ENCODE measurements around the gene GRIP1. TPM values are rescaled to one million over a fixed set of nuclear protein-coding genes. Genes with fewer than 3 reads are reported as not detected.

The GRIP1 gene
- total and polyA plus RNA-seq, 2 donors (not counting 3 experiments of a cell fraction or from before 2014, with no cell fraction given): 0.04 to 0.69 TPM

- no peaks in the 10 kb centered on the region for H3K79me2 ChIP-seq (ENCODE audit: control insufficient read depth, insufficient read depth, low read length)
- no peaks in the 10 kb centered on the region for H3K36me3 ChIP-seq (ENCODE audit: control insufficient read depth in 2 of 2, extremely low read depth in 1 of 2, insufficient read depth in 2 of 2, low read length in 2 of 2)
- H3K4me1 ChIP-seq (ENCODE audit: control insufficient read depth, extremely low read depth, insufficient read depth, low read length): no peaks in the 10 kb centered on the region
- intact Hi-C loops (cut with micrococcal nuclease) (no loop called here), dilution Hi-C loops (cut with MboI; ENCODE audit: extremely low pct_ligation_motif_present, low sequenced_read_pairs) (no loop called here)
- no TSS peak for BruUV-seq (replicated peaks)
- H3K9me1 ChIP-seq (replicated peaks; ENCODE audit: control insufficient read depth, extremely low read depth, insufficient read depth, low read length): no peaks in the 10 kb centered on the region
- FAIRE-seq (no peak), DNase-seq (ENCODE audit: low read depth, low spot score) (no peak)
- TF ChIP-seq POLR2AphosphoS5 (IDR thresholded peaks at IDR 0.05; ENCODE audit: insufficient read depth, low read depth, low read length): no peak
- TF ChIP-seq FOS (IDR thresholded peaks at IDR 0.05; ENCODE audit: borderline replicate concordance, insufficient read depth, low read length): no peak
- TF ChIP-seq EZH2 (IDR thresholded peaks at IDR 0.05; ENCODE audit: borderline replicate concordance, low read depth, low read length, severe bottlenecking): no peak
- TF ChIP-seq POLR2A (IDR thresholded peaks at IDR 0.05; ENCODE audit: low read depth, low read length): no peak
- TF ChIP-seq, protein P1, sequence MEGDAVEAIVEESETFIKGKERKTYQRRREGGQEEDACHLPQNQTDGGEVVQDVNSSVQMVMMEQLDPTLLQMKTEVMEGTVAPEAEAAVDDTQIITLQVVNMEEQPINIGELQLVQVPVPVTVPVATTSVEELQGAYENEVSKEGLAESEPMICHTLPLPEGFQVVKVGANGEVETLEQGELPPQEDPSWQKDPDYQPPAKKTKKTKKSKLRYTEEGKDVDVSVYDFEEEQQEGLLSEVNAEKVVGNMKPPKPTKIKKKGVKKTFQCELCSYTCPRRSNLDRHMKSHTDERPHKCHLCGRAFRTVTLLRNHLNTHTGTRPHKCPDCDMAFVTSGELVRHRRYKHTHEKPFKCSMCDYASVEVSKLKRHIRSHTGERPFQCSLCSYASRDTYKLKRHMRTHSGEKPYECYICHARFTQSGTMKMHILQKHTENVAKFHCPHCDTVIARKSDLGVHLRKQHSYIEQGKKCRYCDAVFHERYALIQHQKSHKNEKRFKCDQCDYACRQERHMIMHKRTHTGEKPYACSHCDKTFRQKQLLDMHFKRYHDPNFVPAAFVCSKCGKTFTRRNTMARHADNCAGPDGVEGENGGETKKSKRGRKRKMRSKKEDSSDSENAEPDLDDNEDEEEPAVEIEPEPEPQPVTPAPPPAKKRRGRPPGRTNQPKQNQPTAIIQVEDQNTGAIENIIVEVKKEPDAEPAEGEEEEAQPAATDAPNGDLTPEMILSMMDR (IDR thresholded peaks at IDR 0.05; ENCODE audit: extremely low read depth in 1 of 2, insufficient read depth in 1 of 2, low read depth in 1 of 2, low read length in 2 of 2): no peak
- no peak for TF ChIP-seq JUN (IDR thresholded peaks at IDR 0.05; ENCODE audit: borderline replicate concordance, insufficient read depth, insufficient read length, low read depth)
- TF ChIP-seq MAX (IDR thresholded peaks at IDR 0.05; ENCODE audit: insufficient read depth, insufficient read length): no peak
- no peak for TF ChIP-seq GATA2 (IDR thresholded peaks at IDR 0.05; ENCODE audit: insufficient read depth, insufficient read length, low read depth, low read length)
- no peak for TF ChIP-seq MYC (IDR thresholded peaks at IDR 0.05; ENCODE audit: low read depth, low read length)
- no peak overlapping the region for H3K9ac ChIP-seq (replicated peaks; ENCODE audit: extremely low read depth, insufficient read depth, low read length)
- H3K9me3 ChIP-seq (replicated peaks; ENCODE audit: control insufficient read depth, insufficient read depth, low read length): no peaks in the 10 kb centered on the region
- no peaks in the 10 kb centered on the region for H4K20me1 ChIP-seq (replicated peaks; ENCODE audit: control insufficient read depth, extremely low read depth, insufficient read depth, low read length)
- POLR2A ChIA-PET: no interaction called here
- no peak overlapping the region for H3K4me3 ChIP-seq (replicated peaks in 1 of 3; ENCODE audit: insufficient read depth in 1 of 3, low read depth in 1 of 3, low read length in 3 of 3)
- no peak overlapping the region for H2AFZ ChIP-seq (ENCODE audit: low read depth, low read length)
- CTCF ChIA-PET: no interaction called here
- no peak overlapping the region for H3K4me2 ChIP-seq (ENCODE audit: insufficient read depth, low read length)
- no peak overlapping the region for H3K27ac ChIP-seq (ENCODE audit: insufficient read depth, low read depth, low read length)
- H3K27me3 ChIP-seq (ENCODE audit: control insufficient read depth in 2 of 2, insufficient read depth in 2 of 2, low read length in 2 of 2): no peaks in the 10 kb centered on the region
These were observed 175.1 kb downstream of the GRIP1 start for GRCh38 chr12:66503746-66504145.

Measured in endothelial cell of umbilical vein (primary cell).